Motor neuron (in vitro differentiated cells): ENCODE measurements around the gene EPO. TPM values are rescaled to one million over a fixed set of nuclear protein-coding genes. Genes with fewer than 3 reads are reported as not detected.

ENCODE experiments used
- ATAC-seq, 8 experiments: fragments of 200-7000 bp; cut with Tn5 transposase; replicated peaks in 6 of 8; 2 replicates each; pipeline ENCODE4 v1.8.0; 2021; ENCODE audit warnings: mild to moderate bottlenecking in 8 of 8, moderate library complexity in 8 of 8
- H3K27ac ChIP-seq, 2 donors: fragments of 250-450 bp; sonication (Bioruptor Pico); 2 replicates each; pipeline ENCODE4 v1.9.0; 2021; ENCODE audit warnings: antibody characterized with exemption in 2 of 2, mild to moderate bottlenecking in 2 of 2, moderate library complexity in 1 of 2
- H3K4me1 ChIP-seq, 2 donors: fragments of 250-450 bp; sonication (Bioruptor Pico); replicated peaks in 1 of 2; 2 replicates each; pipeline ENCODE4 v1.6.1; 2021; ENCODE audit warnings: antibody characterized with exemption in 2 of 2, mild to moderate bottlenecking in 2 of 2, moderate library complexity in 1 of 2
- H3K4me3 ChIP-seq, 5 donors: fragments of 250-450 bp; sonication (Bioruptor Pico); 2 replicates each; pipeline ENCODE4 v1.9.0; 2021; ENCODE audit warnings: antibody characterized with exemption in 5 of 5, mild to moderate bottlenecking in 5 of 5, moderate library complexity in 4 of 5
- whole genome bisulfite sequencing, 10 experiments: fragments of 450-650 bp; shearing (Covaris generic); methylation state at CpG; one replicate each; pipeline ENCODE4 v1.0.0; 2022; 5-methylcytosine and 5-hydroxymethylcytosine counted together
- in situ Hi-C, 9 experiments: fragments of 400-800 bp; cut with MboI; loops; one replicate each; pipeline ENCODE4 v1.15.0; 2021; ENCODE audit warnings: low sequenced_read_pairs in 9 of 9, low pct_unique_long_range_greater_than_20kb in 2 of 9; ENCODE audit not compliant: unreplicated experiment in 9 of 9
- total RNA-seq, 8 experiments: library from RNA; unstranded; fragments of 300-600 nt; gene quantifications; 2 replicates each; pipeline versions ENCODE4 v1.2.3 to v1.2.4, GENCODE V29; 2022

The EPO gene
- total RNA-seq, 8 experiments from 2014 or later: 0.11 TPM; not detected in 7

DNA sequence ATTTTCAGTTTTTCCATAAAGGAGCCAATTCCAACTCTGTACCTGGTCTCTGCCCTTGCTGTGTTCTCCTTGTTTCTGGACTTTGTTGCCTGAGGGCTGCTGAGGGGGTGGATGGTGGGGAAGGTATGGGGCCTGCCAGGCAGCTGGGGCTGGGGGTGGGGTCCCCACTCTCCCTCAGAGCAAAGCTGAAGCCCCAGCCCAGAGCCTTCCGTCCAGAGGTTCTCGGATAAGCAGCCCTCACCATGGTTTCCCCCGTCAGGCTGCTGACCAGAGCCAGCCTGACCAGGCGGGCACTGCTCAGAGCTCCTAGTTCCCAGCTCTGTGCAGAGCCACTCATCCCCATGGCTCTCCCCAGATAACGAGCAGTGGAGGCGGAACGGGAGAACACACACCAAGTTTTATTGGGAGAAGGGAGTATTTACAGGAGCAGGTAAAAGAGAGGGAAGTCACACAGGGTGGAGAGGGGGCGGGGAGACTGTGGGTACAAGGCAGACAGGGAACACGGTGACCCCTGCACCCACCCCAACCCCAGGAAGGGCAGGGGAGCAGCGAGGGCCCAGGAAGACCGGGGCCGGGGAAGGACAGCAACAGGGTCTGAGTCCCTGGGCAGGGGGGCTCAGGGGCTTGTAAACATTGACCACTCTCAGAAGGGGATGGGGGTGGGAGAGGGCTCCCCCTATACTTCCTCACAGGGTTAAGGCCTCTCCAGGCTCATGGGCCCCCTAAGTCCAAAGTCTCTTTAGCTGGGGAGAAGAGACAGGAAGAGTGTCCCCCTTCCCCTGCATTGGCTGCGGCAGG, 40.9 kb upstream of the EPO start:
- 80 to 100% (median 90%) methylated on average over 1 to 5 of the region's 13 CpGs; no CpG with 5 or more reads in 6 of the 10 experiments for WGBS, 10 experiments
- Histone ChIP-seq H3K27ac (no peak overlapping the region), H3K4me1 (peaks cover 0 to 9% of the 10 kb centered on the region in 2 donors), H3K4me3 (no peak overlapping the region)
- in situ Hi-C loops: no loop called here
- ATAC-seq: no peak

DNA sequence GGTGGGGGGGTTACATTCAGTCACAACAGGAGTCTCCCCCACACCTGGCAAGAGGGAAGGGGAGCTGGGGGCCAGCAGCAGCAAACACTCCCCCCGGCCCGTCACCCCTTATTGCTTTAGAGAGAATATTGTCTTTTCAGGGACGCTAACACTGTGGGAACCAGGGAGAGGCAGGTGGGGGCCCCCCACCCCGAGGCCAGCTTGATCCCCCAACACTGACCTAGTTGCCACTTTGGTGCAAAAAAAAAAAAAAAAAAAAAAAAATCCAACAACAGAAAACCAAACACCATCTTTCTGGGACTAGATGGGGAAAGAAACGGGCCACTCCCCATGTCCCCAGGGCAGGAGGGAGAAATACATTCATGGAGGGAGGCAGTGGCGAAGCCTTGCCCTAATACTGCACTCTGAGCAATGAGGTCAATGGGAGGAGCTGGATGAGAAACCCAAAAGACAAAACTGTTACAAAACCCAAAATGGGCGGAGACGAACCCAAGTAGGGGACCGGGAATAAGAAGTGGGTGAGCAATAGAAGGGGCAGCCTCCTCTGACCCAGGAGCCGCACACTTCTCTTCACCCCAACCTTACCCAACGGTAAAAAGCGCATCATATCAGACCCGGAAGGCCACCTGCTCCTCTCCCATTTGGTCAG, 40.2 kb upstream of the EPO start:
- in situ Hi-C loops: no loop called here
- Histone ChIP-seq H3K27ac (no peak overlapping the region), H3K4me3 (no peak overlapping the region), H3K4me1 (peaks cover 0 to 9% of the 10 kb centered on the region in 2 donors)
- 0 to 100% (median 66%) methylated on average over 1 to 6 of the region's 13 CpGs; no CpG with 5 or more reads in 2 of the 10 experiments for WGBS, 10 experiments
- ATAC-seq: peak in 3 of 8 experiments; percentile 29 to 39 (median 30)

DNA sequence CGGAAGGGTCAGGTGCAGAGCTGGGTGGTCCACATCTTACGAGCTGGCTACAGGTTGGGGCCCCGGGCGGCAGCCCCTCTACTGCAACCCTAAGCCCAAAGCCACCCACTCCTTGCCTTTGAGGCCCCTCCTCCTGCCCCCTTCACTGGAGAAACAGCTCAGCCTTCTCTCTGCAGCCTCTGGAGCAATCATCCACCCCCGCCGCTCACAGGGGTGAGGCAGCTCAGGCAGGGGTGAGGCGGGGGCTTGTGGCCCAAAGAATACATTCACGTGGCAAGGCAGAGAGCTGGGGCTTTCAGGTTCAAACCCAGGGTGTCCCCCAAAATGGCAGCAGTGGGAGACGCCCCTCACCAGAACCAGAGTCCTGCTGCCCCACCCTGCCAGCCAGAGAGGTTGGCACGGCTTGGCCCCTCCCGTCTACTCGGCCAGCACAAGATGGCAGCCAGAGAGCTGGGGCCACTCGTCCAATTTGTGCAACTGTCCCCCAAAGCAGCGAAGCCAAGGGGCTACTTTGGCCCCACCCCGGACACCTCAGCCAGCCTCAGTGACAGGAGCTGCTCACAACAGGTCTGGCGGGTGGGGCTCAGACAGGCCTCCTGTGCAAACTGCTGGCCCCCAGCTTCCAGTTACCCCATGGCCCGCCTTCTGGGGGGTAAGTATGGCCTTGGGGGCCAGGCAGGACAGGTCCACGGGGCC, 39.5 kb upstream of the EPO start:
- peak in 2 of 8 experiments; percentile 4 for ATAC-seq
- WGBS, 10 experiments: 63 to 100% (median 100%) methylated on average over 1 to 6 of the region's 18 CpGs; no CpG with 5 or more reads in 4 of the 10 experiments
- peak overlapping the region in 1 of 2 donors; percentile 29 for H3K27ac ChIP-seq
- no peak overlapping the region for H3K4me3 ChIP-seq
- H3K4me1 ChIP-seq: peaks cover 0 to 9% of the 10 kb centered on the region in 2 donors
- in situ Hi-C loops: no loop called here

DNA sequence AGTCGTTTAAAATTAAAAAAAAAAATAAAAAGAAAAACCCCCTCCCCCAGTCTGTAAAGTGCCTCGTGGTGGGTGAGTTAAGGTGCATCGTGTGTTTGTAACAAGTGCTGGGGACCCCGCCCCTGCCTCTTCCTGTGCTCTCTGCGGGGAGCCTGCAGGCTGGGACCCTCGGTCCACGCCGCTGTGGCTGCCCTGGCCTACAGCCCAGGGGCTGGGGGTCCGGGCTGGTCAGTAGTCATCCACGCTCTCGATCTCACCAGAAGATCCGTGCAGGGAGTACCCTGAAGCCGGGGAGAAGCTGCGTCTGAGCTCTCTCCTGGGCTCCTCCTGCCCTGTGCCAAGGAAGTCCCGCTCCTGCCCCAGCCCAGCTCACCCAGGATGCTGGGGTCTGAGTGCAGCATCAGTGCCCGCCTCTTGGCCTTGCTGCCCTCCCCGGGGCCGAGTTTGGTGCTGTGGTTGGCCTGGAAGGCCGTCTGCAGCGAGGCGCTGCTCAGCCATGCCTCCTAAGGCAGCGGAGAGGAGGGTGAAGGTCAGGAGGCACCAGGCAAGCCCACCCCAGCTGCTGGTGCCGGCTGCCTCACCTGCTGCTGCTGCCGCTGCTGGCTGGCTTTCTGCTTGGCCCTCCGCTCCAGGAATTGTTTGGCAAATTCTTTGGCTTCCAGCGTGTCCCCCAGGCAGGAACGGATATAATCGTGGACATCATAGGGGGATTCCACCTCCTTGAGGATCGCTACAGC, 38.6 kb upstream of the EPO start:
- ATAC-seq: peak in 1 of 8 experiments; percentile 4
- Histone ChIP-seq H3K4me3 (no peak overlapping the region), H3K4me1 (peaks cover 0 to 6% of the 10 kb centered on the region in 2 donors), H3K27ac (no peak overlapping the region)
- WGBS, 10 experiments: 57 to 100% (median 84%) methylated on average over 1 to 14 of the region's 29 CpGs
- in situ Hi-C loops: no loop called here

DNA sequence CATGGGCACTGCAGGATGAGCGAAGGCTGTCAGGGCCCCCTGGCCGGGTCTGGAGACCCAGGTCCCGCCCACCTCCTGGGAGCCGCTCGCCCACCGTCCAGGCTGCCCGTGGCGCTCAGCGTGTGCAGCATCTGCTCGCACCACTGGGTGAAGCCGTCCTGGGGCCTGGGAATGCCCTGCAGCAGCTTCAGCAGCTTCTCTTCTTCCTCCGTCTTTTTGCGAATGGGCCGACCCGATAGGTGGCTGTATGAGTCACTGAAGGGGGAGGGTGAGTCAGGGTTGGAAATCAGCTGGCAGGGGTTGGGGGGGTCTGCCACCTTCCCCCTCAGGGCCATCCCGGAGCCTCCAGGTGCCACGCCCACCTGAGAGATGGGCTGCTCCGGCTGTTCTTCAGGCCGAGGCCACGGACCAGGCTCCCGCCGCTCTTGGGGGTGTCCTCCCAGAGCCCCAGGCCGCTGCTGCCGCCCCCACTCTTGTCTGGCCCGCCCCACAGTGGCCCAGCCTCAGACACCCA, 38.0 kb upstream of the EPO start:
- in situ Hi-C loops: no loop called here
- ATAC-seq: peak in 2 of 8 experiments; percentile 9
- peaks cover 0 to 6% of the 10 kb centered on the region in 2 donors for H3K4me1 ChIP-seq
- H3K4me3 ChIP-seq: no peak overlapping the region
- no peak overlapping the region for H3K27ac ChIP-seq
- WGBS, 10 experiments: 40 to 100% methylated on average over 1 of the region's 25 CpGs; no CpG with 5 or more reads in 8 of the 10 experiments

DNA sequence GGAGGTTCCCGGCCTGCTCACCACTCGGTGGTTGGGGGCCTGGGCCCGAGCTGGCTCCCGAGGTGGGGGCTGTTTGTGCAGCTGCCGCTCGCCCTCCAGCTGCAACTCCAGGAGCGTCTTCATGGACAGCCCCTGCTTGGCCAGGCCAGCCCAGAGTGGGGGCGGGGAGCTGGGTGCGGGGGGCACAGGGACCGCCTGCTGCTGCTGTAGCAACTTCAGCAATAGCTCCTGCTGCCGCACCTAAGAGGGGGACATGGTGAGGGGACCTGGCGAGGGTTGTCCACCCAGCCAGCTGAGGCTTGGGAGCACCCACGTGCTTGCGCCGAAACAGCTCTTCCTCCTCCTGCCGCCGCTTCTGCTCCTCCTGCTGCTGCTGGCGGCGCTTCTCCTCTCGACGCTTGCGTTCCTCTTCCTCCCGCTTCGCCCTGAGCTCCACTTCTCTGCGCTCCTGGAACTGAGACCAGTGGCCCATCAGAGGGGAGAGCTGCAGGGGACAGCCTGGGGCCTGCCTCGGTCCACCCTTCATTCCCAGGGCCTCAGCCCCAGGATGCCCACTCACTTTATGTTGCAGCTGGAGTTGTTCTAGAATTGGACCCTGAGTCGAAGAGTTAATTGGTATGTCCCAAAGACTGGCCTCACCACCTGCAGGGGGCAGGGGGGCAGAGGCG, 37.1 kb upstream of the EPO start:
- 40 to 100% (median 77%) methylated on average over 1 to 6 of the region's 28 CpGs; no CpG with 5 or more reads in 6 of the 10 experiments for WGBS, 10 experiments

DNA sequence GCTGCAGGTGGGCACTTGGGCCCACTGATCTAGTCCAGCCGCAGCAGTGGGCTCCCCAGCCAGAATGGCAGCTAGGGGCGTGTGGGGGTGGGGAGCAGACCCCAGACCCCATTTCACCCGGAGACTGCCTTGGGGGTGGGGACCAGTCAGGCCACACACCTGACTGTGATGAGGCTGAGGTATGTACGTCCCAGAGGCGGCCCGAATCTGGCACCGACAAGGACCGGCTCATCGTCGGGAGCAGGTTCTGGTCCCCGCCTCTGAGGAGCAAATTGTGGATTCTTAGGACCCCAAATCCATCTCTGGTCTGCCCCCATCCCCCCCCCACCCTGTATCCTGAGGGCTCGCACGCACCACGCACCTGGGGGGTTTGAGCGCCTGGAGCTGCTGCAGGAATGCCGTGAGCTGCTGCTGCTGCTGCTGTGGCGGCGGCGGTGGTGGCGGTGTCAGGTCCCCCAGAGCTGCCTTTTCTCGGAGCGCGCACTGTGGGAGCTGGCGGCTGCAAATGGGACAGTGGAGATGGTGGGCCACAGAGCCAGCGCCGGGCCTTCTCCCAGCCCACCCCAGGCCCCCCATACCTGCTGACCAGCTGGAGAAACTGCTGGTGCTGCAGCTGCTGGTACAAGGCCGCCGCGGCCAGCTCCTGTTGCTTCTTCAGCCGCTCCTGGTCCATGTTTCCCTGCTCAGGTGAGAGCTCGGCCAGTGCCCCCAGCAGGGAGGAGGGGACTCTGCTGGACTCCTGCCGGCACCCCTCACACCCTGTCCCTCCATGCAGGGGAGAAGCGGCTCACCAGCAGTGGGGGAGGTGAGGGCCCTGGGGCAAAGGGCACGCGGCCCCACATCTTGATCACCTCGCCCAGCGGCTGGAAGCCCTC, 36.4 kb upstream of the EPO start:
- H3K27ac ChIP-seq: no peak overlapping the region
- in situ Hi-C loops: no loop called here
- 97% methylated on average over 5 of the region's 37 CpGs; no CpG with 5 or more reads in 9 of the 10 experiments for WGBS, 10 experiments
- no peak for ATAC-seq
- no peak overlapping the region for H3K4me3 ChIP-seq
- peaks cover 0 to 6% of the 10 kb centered on the region in 2 donors for H3K4me1 ChIP-seq

More for the DNA sequence above, 37.1 kb upstream of the EPO start:
- H3K27ac ChIP-seq: no peak overlapping the region
- H3K4me1 ChIP-seq: peaks cover 0 to 6% of the 10 kb centered on the region in 2 donors
- in situ Hi-C loops: no loop called here
- no peak overlapping the region for H3K4me3 ChIP-seq
- ATAC-seq: peak in 1 of 8 experiments; percentile 1

DNA sequence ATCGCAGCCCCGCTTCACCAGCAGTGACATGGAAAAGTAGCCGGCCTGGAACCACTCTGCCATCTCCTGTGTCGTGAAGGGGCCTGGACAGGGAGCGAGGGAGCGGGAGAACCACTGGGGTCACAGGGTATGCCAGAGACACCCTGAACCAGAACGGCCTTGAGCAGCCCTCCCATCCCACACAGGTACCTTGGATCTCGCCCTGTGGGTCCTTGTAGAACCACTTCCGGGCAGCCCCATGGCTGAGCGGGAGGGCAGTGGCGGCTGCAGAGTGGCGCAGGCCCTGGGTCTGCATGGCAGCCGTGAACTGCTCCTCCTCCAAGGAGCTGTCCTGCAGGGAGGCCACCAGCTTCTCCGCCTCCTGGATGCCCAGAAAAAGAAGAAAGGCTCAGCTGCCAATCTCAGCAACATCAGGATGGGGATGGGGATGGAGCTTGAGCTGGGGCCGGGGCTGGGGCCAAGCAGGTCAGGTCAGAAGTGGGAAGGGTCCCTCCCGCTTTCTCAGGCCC, 35.7 kb upstream of the EPO start:
- in situ Hi-C loops: no loop called here
- ATAC-seq: no peak
- Histone ChIP-seq H3K27ac (no peak overlapping the region), H3K4me1 (peaks cover 0 to 6% of the 10 kb centered on the region in 2 donors), H3K4me3 (no peak overlapping the region)
- WGBS, 10 experiments: 93 to 100% (median 100%) methylated on average over 1 to 3 of the region's 16 CpGs; no CpG with 5 or more reads in 7 of the 10 experiments

DNA sequence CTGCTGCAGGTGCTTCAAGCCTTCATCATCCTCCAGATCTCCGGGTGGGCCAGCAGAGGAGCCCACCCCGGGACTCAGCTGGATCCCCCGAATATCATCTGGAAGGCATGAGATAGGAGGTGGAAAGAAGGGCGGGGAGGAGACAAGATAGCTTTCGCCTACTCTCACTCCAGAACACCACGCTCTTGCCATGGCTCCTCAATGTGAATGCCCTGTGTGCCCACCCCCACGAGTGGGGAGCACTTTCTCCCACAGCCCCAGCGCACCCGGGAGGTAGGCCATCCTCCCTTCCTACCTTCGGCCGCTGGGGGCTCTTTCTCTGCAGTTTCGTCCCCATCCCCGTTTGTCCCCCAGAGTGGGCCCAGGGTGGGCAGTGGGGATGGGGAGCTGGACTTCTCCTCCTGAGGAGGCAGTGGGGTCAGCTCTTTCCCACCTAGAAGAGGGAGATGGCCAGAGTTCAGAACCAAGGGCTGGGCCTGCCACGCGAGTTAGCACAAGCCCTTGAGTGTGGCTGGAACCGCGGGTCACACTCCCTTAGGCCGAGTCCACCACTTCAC, 35.1 kb upstream of the EPO start:
- in situ Hi-C loops: no loop called here
- H3K4me3 ChIP-seq: no peak overlapping the region
- no peak overlapping the region for H3K27ac ChIP-seq
- 87 to 100% (median 92%) methylated on average over 2 to 8 of the region's 18 CpGs; no CpG with 5 or more reads in 4 of the 10 experiments for WGBS, 10 experiments
- peaks cover 0 to 6% of the 10 kb centered on the region in 2 donors for H3K4me1 ChIP-seq
- no peak for ATAC-seq

DNA sequence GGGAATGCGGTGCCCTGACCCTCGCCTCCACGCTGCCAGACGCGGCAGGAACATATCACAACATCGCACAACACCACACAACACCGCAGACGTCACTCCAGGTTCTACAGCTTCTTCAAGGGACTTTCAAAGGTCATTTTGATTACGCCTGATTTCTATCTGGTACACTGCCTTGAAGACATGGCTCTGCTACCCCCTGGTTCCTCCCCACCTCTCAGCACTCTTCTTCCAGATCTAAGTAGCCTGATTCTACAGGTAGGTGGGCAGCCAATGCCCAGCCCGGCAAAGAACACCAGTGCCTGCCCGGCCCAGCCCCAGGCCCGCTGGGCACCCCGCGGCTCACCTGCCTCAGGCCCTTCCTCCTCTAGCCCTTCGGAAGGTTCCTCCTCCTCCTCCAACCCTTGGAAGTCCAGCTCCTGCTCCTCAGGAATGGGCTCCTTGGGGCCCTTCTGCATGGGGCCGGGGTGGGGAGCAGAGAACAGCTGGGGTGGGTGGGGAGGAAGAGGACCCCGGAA, 34.6 kb upstream of the EPO start:
- ATAC-seq: no peak
- H3K4me3 ChIP-seq: no peak overlapping the region
- no peak overlapping the region for H3K27ac ChIP-seq
- in situ Hi-C loops: no loop called here
- WGBS, 10 experiments: 60 to 100% (median 100%) methylated on average over 1 to 6 of the region's 17 CpGs; no CpG with 5 or more reads in 5 of the 10 experiments
- H3K4me1 ChIP-seq: peaks cover 0 to under 1% of the 10 kb centered on the region in 2 donors
